Measurements from ENCODE around the gene ATXN7L1. TPM values are rescaled to one million over a fixed set of nuclear protein-coding genes. Genes with fewer than 3 reads are reported as not detected.

ATXN7L1 gene
- total and polyA plus RNA-seq, 2 of the 8 experiments (the other 6 are each of a cell fraction or from before 2014, with no cell fraction given) = 14.3 to 34.0 TPM

DNA sequence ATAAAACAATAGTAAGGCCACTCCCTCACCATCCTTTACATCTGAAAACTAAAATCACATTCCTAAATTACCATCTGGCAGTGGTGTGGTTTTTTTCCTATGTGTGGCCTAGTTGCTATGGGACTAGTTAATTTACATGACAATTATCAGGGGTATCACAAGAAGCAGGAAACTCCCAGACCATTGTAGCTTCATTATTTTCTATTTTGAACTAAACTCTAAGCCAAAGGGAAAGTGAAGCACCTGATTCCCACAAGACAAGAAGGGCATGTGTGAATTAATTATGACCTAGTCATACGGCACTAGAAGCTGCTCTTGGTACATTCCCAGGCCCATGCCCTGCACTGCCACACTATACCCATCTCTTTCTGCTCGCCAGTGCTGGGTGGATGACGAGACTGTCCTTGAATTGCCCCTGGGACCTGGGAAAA is 103.4 kb downstream of the ATXN7L1 start (continued):
- TF ChIP-seq HDAC2 (IDR thresholded peaks at IDR 0.05; ENCODE audit: borderline replicate concordance in 1 of 2, low read depth in 2 of 2, low read length in 2 of 2) = no peak
- TF ChIP-seq TEAD4 (IDR thresholded peaks at IDR 0.05; ENCODE audit: low read depth, low read length) = no peak
- TF ChIP-seq SAP30 (IDR thresholded peaks at IDR 0.05; ENCODE audit: insufficient read depth, insufficient replicate concordance, low read length) = no peak
- TF ChIP-seq GTF2F1 (IDR thresholded peaks at IDR 0.05; ENCODE audit: borderline replicate concordance, low read depth, low read length) = no peak

Data from H1 (cell line).